Measurements from ENCODE around the gene NIT1.

NIT1 gene

DNA sequence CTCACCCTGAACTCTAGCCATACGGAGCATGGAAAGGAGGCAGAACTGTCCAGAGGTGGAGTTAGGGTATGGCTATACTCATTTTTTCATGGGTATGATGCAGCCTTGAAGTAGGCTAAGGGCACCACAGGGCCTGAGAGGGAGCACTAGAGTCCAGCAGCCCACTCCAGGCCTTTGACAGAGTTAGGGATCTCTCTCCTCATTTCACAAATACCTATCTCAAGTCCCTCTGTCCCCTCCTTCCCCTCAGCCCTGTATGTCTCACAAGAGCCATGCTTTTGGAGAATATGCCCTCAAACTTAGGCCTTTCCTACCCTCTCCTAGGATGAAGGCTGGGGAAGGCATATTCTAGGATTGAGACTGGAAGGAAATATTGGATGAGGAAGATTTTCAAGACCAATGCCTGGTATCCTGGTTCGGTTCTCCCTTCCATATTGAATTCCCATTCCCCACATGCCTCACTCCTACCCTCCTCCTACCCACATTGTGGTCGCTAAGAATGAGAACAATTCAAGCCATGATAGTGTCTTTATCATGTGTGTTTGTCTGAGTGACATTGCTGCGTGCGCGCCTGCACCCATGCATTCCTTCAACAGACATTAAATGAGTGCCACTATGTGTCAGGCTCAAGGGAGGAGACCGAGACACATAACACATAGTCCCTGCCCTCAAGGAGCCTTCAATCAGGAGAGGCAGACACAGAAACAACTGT is 26.0 kb upstream of the NIT1 start:
- FAIRE-seq = no peak
- TF ChIP-seq, protein P1, sequence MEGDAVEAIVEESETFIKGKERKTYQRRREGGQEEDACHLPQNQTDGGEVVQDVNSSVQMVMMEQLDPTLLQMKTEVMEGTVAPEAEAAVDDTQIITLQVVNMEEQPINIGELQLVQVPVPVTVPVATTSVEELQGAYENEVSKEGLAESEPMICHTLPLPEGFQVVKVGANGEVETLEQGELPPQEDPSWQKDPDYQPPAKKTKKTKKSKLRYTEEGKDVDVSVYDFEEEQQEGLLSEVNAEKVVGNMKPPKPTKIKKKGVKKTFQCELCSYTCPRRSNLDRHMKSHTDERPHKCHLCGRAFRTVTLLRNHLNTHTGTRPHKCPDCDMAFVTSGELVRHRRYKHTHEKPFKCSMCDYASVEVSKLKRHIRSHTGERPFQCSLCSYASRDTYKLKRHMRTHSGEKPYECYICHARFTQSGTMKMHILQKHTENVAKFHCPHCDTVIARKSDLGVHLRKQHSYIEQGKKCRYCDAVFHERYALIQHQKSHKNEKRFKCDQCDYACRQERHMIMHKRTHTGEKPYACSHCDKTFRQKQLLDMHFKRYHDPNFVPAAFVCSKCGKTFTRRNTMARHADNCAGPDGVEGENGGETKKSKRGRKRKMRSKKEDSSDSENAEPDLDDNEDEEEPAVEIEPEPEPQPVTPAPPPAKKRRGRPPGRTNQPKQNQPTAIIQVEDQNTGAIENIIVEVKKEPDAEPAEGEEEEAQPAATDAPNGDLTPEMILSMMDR (IDR thresholded peaks at IDR 0.05; ENCODE audit: insufficient read depth, missing control alignments) = no peak
- DNase-seq (ENCODE audit: insufficient read length, low spot score) = no peak

DNA sequence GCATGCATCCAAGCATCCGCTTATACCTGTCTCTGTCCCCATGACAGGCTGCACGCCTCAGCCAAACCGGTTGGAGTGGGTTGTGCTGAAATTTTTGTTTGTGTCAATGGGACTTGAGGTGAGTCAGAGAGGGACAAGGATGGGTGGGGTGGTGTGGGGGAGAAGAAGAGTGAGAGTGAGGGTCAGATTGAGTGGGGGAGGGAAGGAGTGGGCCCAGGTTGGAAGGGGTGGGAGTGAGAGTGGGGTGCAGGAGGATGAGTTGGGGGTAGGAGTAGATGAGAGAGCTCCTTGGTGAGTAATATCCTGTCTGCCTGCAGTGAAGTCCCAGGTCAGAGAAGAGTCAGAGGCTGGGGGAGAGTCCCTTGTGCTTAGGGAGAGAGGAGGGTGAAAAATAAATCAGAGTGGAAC is 25.3 kb upstream of the NIT1 start:
- DNase-seq (ENCODE audit: insufficient read length, low spot score) (no peak), FAIRE-seq (no peak)
- TF ChIP-seq, protein P1 (IDR thresholded peaks at IDR 0.05; ENCODE audit: insufficient read depth, missing control alignments) = no peak

DNA sequence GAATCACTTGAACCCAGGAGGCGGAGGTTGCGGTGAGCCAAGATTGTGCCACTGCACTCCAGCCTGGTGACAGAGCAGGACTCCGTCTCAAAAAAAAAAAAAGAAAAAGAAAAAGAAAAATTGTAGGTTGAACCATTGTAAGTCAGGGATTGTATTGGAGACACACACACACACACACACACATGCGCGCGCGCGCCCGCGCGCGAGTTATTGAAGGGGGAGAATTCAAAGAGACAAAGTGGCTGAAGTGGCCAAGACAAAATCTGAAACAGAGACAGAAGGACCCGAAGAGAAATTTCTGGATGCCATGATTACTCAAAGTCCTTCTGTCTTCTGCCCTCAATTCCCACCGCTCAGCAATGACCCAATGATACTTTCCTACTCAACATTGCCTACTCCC is 23.4 kb upstream of the NIT1 start:
- TF ChIP-seq, protein P1 (IDR thresholded peaks at IDR 0.05; ENCODE audit: insufficient read depth, missing control alignments) = no peak
- no peak for FAIRE-seq
- no peak for DNase-seq (ENCODE audit: insufficient read length, low spot score)

DNA sequence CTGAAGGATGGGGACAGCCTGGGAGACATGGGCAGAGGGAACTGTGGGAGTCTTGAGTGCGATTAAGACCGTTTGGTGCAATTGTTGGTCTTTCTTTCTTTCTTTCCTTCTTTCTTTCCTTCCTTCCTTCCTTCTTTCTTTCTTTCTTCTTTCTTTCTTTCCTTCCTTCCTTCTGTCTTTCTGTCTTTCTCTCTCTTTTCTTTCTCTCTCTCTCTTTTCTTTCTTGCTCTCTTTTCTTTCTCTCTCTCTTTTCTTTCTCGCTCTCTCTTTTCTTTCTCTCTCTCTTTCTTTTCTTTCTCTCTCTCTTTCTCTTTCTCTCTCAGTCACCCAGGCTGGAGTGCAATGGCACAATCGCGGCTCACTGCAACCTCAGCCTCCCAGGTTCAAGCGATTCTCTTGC is 22.7 kb upstream of the NIT1 start:
- DNase-seq (ENCODE audit: insufficient read length, low spot score) (no peak), FAIRE-seq (no peak)
- TF ChIP-seq, protein P1 (IDR thresholded peaks at IDR 0.05; ENCODE audit: insufficient read depth, missing control alignments) = no peak

DNA sequence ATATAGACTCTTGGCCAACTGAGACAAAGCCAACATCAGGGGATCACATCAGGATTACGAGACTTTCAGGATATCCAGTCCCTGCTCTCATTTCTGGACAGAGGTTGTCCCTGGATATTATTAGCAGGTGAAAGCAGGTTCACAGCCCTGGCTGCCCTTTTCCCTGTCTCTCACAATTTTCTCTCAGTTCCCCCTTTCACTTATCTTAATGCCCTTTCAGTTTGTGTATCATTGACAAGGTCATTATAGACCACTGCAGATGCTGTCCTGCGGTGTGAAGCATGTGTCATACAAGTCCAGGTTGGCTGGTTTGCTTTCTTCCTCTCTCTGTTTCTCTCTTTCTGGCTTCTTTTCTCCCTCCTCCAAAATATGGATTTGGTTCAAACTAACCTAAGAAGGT is 21.9 kb upstream of the NIT1 start:
- DNase-seq (ENCODE audit: insufficient read length, low spot score) (no peak), FAIRE-seq (no peak)
- TF ChIP-seq, protein P1 (IDR thresholded peaks at IDR 0.05; ENCODE audit: insufficient read depth, missing control alignments) = no peak

DNA sequence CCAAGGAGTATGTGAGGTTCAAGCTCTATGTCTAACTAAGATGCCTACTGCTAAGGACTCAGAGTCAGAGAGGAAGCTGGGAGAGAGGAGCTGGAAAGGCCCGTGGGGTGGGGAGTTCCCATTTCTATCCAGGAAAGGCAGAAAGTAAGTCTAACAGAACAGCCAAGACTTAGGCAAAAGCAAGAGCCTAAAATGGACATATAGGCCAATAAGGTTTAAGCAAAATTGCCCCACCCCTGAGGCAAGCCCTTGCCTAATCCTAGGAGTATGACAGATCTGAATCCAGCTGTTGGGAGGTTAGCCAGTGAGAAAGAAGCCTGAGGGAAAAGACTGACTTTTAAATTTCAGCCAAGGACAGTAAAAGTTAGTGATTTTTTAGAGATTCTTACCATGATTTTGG is 21.4 kb upstream of the NIT1 start:
- FAIRE-seq = no peak
- no peak for DNase-seq (ENCODE audit: insufficient read length, low spot score)
- TF ChIP-seq, protein P1 (IDR thresholded peaks at IDR 0.05; ENCODE audit: insufficient read depth, missing control alignments) = no peak

DNA sequence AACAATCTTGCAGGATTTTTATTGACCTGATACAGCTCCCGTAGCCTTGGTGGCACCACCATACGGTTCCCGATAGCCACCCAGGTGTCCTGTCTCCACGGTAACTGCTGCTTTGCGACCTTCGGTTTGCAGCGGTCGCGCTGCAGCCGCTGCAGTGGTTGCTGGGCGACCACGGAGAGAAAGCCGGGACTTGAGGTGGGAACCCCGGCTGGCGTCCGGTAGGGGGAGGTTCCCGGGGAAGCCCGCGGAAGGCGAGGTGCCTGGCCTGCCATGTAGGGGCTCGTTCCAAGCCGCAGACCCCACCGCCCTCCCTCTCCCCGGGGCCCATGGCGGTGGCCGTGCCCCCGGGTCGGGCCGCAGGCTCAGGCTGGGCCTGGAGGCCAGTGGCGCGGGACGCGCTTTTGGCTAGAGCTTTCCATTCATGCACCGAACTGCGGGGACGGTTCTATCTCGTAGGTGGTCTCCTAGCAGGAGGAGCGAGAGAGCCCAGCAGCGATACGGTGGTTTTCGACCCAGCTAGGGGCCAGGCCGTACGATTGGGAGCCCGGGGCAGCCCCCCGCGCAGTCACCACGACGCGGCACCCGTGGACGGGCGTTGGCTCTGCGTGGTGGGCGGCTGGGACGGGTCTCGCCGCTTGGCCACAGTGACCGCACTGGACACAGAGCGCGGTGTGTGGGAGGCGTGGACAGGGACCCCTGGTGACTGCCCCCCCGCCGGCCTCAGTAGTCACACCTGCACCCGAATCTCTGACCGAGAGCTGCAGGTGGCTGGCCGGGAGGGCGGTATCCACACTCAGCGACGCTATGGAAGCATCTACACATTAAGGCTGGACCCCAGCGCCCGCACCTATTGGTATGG is 19.5 kb upstream of the NIT1 start, which contains the start of gene KLHDC9:
TSS of gene KLHDC9 (plus strand) at position 152 of the 859 bp plus-strand sequence. CDS start at position 327, 175 bp downstream.
- FAIRE-seq (no peak), DNase-seq (ENCODE audit: insufficient read length, low spot score) (no peak)
- TF ChIP-seq, protein P1 (IDR thresholded peaks at IDR 0.05; ENCODE audit: insufficient read depth, missing control alignments) = no peak

Measured in D721Med (cell line).